SK-N-SH (cell line): ENCODE measurements around the gene CCDC68. TPM values are rescaled to one million over a fixed set of nuclear protein-coding genes. Genes with fewer than 3 reads are reported as not detected.

Experiments used
- CTCF ChIA-PET: fragments of 300-600, 350-600 bp; formaldehyde crosslinking; extraction: SDS; loops from one replicate; lab custom pipeline; 2021; lab: Yijun Ruan, JAX
- POLR2A ChIA-PET: fragments of 350-600 bp; sonication (Branson Sonifier 250); formaldehyde crosslinking; extraction: SDS; loops from one replicate; lab custom pipeline; 2020; ENCODE audit warnings: antibody characterized with exemption, inconsistent platforms; lab: Yijun Ruan, JAX
- DNase-seq: peaks from one replicate; pipeline ENCODE4 v3.0.0; 2012
- H2AFZ ChIP-seq: fragments of 200-600 bp; sonication (generic); 2 replicates; pipeline ENCODE4 v1.8.1; 2016; ENCODE audit warnings: antibody characterized with exemption, mild to moderate bottlenecking, low read depth
- H3F3A ChIP-seq: fragments of 200-600 bp; sonication (generic); replicated peaks from 2 replicates; pipeline ENCODE3; 2016; ENCODE audit warnings: antibody characterized with exemption, mild to moderate bottlenecking; ENCODE audit not compliant: insufficient read depth
- H3K27ac ChIP-seq, 2 experiments: fragments of 200-500 bp in 1 of 2; fragments of 200-600 bp in 1 of 2; sonication (Bioruptor generic) in 1 of 2; sonication (generic), shearing (Covaris generic) in 1 of 2; 2 replicates each; pipeline versions ENCODE4 v1.5.1 to v1.6.1; 2014 to 2016; ENCODE audit warnings: low read depth in 2 of 2, inconsistent platforms in 1 of 2, low read length in 1 of 2, mild to moderate bottlenecking in 1 of 2, mixed read lengths in 1 of 2
- H3K27me3 ChIP-seq: fragments of 200-600 bp; sonication (generic), shearing (Covaris generic); 2 replicates; pipeline ENCODE4 v1.6.1; 2016; ENCODE audit warnings: mixed run types; ENCODE audit not compliant: insufficient read depth
- H3K36me3 ChIP-seq, 2 experiments: fragments of 200-500 bp in 1 of 2; fragments of 200-600 bp in 1 of 2; sonication (Bioruptor generic) in 1 of 2; sonication (generic) in 1 of 2; replicated peaks in 1 of 2; 2 replicates each; pipeline versions ENCODE3 to v1.5.1; 2014 to 2016; ENCODE audit warnings: low read length in 1 of 2, mild to moderate bottlenecking in 1 of 2; ENCODE audit not compliant: insufficient read depth in 2 of 2, control insufficient read depth in 1 of 2
- H3K4me1 ChIP-seq, 2 experiments: fragments of 200-500 bp in 1 of 2; fragments of 200-600 bp in 1 of 2; sonication (Bioruptor generic) in 1 of 2; sonication (generic), shearing (Covaris generic) in 1 of 2; 2 replicates each; pipeline versions ENCODE4 v1.5.1 to v1.6.1; 2014 to 2016; ENCODE audit warnings: low read depth in 1 of 2, low read length in 1 of 2, mixed run types in 1 of 2; ENCODE audit not compliant: insufficient read depth in 2 of 2, control insufficient read depth in 1 of 2
- H3K4me2 ChIP-seq: fragments of 200-600 bp; sonication (generic), shearing (Covaris generic); 2 replicates; pipeline ENCODE4 v1.6.1; 2017; ENCODE audit warnings: mixed run types
- H3K4me3 ChIP-seq, 2 experiments: fragments of 200-500 bp in 1 of 2; fragments of 200-600 bp in 1 of 2; sonication (Bioruptor generic) in 1 of 2; sonication (generic), shearing (Covaris generic) in 1 of 2; 2 replicates each; pipeline versions ENCODE4 v1.5.1 to v1.8.1; 2014 to 2016; ENCODE audit warnings: low read depth in 2 of 2, inconsistent platforms in 1 of 2, low read length in 1 of 2, mild to moderate bottlenecking in 1 of 2, mixed read lengths in 1 of 2, moderate library complexity in 1 of 2
- H3K79me2 ChIP-seq: fragments of 200-600 bp; sonication (generic); 2 replicates; pipeline ENCODE4 v1.8.1; 2017; ENCODE audit warnings: mild to moderate bottlenecking; ENCODE audit not compliant: insufficient read depth
- H3K9ac ChIP-seq: fragments of 200-600 bp; sonication (generic); 2 replicates; pipeline ENCODE4 v1.6.1; 2017; ENCODE audit warnings: mixed run types
- H3K9me2 ChIP-seq: fragments of 200-600 bp; sonication (generic); 2 replicates; pipeline ENCODE4 v1.6.1; 2017; ENCODE audit warnings: mixed run types
- H3K9me3 ChIP-seq: fragments of 200-600 bp; sonication (generic); 2 replicates; pipeline ENCODE4 v1.6.1; 2017; ENCODE audit warnings: mixed run types, mild to moderate bottlenecking, moderate library complexity
- H4K20me1 ChIP-seq: fragments of 200-600 bp; sonication (generic); 2 replicates; pipeline ENCODE4 v1.6.1; 2017; ENCODE audit warnings: mild to moderate bottlenecking, mixed run types; ENCODE audit not compliant: insufficient read depth
- CHD2 ChIP-seq: fragments of 150-350 bp; IDR thresholded peaks from 2 replicates; pipeline ENCODE4 v1.6.1; 2018; ENCODE audit warnings: low read length; ENCODE audit not compliant: partially characterized antibody
- FOSL2 ChIP-seq: IDR thresholded peaks from 2 replicates; pipeline ENCODE4 v1.4.0; 2012; ENCODE audit warnings: low read depth, mild to moderate bottlenecking, moderate library complexity, borderline replicate concordance
- MEF2A ChIP-seq: IDR thresholded peaks from 2 replicates; pipeline ENCODE4 v1.4.0; 2012; ENCODE audit warnings: low read depth, borderline replicate concordance
- NFIC ChIP-seq: IDR thresholded peaks from 2 replicates; pipeline ENCODE4 v1.4.0; 2012; ENCODE audit warnings: borderline replicate concordance
- NRF1 ChIP-seq: IDR thresholded peaks from 2 replicates; pipeline ENCODE4 v1.6.1; 2012; ENCODE audit warnings: low read depth, mild to moderate bottlenecking, low read length
- RAD21 ChIP-seq: IDR thresholded peaks from 2 replicates; pipeline ENCODE4 v1.6.1; 2012; ENCODE audit warnings: mild to moderate bottlenecking, low read length
- RXRA ChIP-seq: IDR thresholded peaks from 2 replicates; pipeline ENCODE4 v1.4.0; 2012; ENCODE audit warnings: low read depth, mild to moderate bottlenecking, borderline replicate concordance
- TEAD4 ChIP-seq: IDR thresholded peaks from 2 replicates; pipeline ENCODE4 v1.4.0; 2012; ENCODE audit warnings: mild to moderate bottlenecking, borderline replicate concordance; ENCODE audit not compliant: insufficient read depth
- YY1 ChIP-seq: IDR thresholded peaks from 2 replicates; pipeline ENCODE4 v1.4.0; 2012; ENCODE audit warnings: low read depth, mild to moderate bottlenecking
- WGBS: methylation state at CpG from one replicate; pipeline ENCODE4 v1.1.6; 2017; ENCODE audit warnings: low lambda C conversion rate; 5-methylcytosine and 5-hydroxymethylcytosine counted together
- polyA plus RNA-seq, 3 experiments: library from polyadenylated mRNA; depleted of rRNA; stranded (reverse); fragments of >200 nt; gene quantifications; 2 replicates each; pipeline ENCODE4 v1.2.3, GENCODE V29; 2012
- TF ChIP-seq, protein P1 (sequence below): IDR thresholded peaks from 2 replicates; pipeline ENCODE4 v1.6.1; 2012; ENCODE audit warnings: mild to moderate bottlenecking, low read depth, low read length, moderate library complexity
- TF ChIP-seq, protein P2 (sequence below): fragments of 200-600 bp; sonication (generic); IDR thresholded peaks from 2 replicates; pipeline ENCODE4 v1.6.1; 2017; ENCODE audit warnings: antibody characterized with exemption, mild to moderate bottlenecking, moderate library complexity

CCDC68 gene
- polyA plus RNA-seq, 1 of the 3 experiments (the other 2 are of a cell fraction): not detected

DNA sequence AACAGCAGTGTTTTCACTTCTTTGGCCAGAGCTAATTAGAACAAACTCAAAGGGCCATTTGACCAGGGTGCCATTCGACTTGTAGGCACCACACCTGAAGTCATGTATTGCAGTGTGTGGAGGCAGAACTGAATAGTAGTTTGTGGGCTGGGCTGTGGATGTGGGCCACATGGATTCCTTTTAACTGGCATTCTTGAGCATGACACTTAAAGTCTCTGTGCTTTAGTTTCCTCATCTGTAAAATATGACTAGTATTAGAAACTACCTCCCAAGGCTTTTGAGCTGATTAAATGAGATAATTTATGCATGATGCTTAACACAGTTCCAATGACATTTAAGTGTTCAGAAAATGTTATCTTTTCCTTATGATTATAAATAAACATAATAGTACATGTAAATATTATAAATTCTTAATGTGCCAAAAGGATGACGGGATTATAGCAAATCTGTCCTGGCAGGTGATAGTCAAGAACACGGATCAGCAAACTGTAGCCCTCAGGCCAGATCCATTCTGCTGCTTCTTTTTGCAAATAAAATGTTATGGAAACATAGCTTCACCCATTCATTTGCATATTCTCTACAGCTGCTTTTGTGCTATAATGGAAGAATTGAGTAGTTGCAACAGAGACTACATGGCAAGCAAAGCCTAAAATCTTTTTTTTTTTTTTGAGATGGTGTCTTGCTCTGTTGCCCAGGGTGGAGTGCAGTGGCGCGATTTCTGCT, 36.3 kb upstream of the CCDC68 start:
- POLR2A ChIA-PET: no interaction called here
- Histone ChIP-seq H3K27me3 (no peaks in the 10 kb centered on the region), H3K36me3 (no peaks in the 10 kb centered on the region), H3K79me2 (no peaks in the 10 kb centered on the region), H2AFZ (no peak overlapping the region), H3K4me3 (no peak overlapping the region), H3K9ac (no peak overlapping the region)
- TF ChIP-seq TEAD4 (no peak), RAD21 (no peak)
- TF ChIP-seq, all 33 proteins: peak for 0
- H3K4me1 ChIP-seq: no peaks in the 10 kb centered on the region
- no peak overlapping the region for H3K4me2 ChIP-seq
- H3K27ac ChIP-seq: no peak overlapping the region
- H3F3A ChIP-seq: no peaks in the 10 kb centered on the region
- no peak for DNase-seq
- 84% methylated on average over 5 of the region's 5 CpGs for WGBS
- no peaks in the 10 kb centered on the region for H4K20me1 ChIP-seq
- 0 out of 2 replicates have a peak, but pooled peaks cover 3% of the 10 kb centered on the region for H3K9me2 ChIP-seq
- CTCF ChIA-PET: interaction anchor here (0.6 kb wide), 1 partner anchor 13 kb away, joined by 3 read pairs; no protein-coding TSS in a partner anchor
- no peaks in the 10 kb centered on the region for H3K9me3 ChIP-seq

DNA sequence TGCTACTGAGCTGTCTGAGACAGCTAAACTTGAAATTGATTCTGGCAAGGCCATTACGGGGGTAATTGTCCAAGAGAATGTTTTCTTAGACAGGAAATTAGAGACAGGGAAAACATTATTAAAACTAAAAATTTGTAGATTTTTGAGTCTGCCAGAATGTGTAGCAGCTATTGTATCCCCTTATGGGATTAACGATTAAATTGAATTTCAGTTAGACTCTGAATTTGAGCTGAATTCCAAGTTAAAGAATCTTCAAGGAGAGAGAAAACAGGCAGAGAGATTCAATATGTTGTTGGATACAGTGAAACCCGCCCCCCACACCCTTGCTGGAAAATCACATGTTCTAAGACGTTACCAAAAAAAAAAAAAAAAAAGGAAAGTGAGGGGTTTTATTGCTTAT, 32.7 kb upstream of the CCDC68 start:
- ChIA-PET POLR2A (no interaction called here), CTCF (interaction anchor here (1.0 to 2.5 kb wide), 3 partner anchors 9 to 320 kb away, joined by 3 to 16 read pairs (median 4); no protein-coding TSS in a partner anchor)
- H3K4me3 ChIP-seq: no peak overlapping the region
- WGBS: 75% methylated on average over 4 of the region's 4 CpGs
- H3K79me2 ChIP-seq: no peaks in the 10 kb centered on the region
- no peaks in the 10 kb centered on the region for H3K4me1 ChIP-seq
- no peak overlapping the region for H3K27ac ChIP-seq
- no peak for TF ChIP-seq YY1
- no peak for TF ChIP-seq RXRA
- no peak for TF ChIP-seq MEF2A
- no peak for TF ChIP-seq NFIC
- TF ChIP-seq, protein P1, sequence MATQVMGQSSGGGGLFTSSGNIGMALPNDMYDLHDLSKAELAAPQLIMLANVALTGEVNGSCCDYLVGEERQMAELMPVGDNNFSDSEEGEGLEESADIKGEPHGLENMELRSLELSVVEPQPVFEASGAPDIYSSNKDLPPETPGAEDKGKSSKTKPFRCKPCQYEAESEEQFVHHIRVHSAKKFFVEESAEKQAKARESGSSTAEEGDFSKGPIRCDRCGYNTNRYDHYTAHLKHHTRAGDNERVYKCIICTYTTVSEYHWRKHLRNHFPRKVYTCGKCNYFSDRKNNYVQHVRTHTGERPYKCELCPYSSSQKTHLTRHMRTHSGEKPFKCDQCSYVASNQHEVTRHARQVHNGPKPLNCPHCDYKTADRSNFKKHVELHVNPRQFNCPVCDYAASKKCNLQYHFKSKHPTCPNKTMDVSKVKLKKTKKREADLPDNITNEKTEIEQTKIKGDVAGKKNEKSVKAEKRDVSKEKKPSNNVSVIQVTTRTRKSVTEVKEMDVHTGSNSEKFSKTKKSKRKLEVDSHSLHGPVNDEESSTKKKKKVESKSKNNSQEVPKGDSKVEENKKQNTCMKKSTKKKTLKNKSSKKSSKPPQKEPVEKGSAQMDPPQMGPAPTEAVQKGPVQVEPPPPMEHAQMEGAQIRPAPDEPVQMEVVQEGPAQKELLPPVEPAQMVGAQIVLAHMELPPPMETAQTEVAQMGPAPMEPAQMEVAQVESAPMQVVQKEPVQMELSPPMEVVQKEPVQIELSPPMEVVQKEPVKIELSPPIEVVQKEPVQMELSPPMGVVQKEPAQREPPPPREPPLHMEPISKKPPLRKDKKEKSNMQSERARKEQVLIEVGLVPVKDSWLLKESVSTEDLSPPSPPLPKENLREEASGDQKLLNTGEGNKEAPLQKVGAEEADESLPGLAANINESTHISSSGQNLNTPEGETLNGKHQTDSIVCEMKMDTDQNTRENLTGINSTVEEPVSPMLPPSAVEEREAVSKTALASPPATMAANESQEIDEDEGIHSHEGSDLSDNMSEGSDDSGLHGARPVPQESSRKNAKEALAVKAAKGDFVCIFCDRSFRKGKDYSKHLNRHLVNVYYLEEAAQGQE: no peak
- TF ChIP-seq CHD2: no peak
- no peak for TF ChIP-seq FOSL2
- TF ChIP-seq, protein P2, sequence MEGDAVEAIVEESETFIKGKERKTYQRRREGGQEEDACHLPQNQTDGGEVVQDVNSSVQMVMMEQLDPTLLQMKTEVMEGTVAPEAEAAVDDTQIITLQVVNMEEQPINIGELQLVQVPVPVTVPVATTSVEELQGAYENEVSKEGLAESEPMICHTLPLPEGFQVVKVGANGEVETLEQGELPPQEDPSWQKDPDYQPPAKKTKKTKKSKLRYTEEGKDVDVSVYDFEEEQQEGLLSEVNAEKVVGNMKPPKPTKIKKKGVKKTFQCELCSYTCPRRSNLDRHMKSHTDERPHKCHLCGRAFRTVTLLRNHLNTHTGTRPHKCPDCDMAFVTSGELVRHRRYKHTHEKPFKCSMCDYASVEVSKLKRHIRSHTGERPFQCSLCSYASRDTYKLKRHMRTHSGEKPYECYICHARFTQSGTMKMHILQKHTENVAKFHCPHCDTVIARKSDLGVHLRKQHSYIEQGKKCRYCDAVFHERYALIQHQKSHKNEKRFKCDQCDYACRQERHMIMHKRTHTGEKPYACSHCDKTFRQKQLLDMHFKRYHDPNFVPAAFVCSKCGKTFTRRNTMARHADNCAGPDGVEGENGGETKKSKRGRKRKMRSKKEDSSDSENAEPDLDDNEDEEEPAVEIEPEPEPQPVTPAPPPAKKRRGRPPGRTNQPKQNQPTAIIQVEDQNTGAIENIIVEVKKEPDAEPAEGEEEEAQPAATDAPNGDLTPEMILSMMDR: no peak
- TF ChIP-seq NRF1: no peak
- 0 out of 2 replicates have a peak, but pooled peaks cover 3% of the 10 kb centered on the region for H3K9me2 ChIP-seq
- peaks cover 4% of the 10 kb centered on the region; the same call in 1 of the 2 replicates for H3K9me3 ChIP-seq
- H4K20me1 ChIP-seq: no peaks in the 10 kb centered on the region
- no peaks in the 10 kb centered on the region for H3K36me3 ChIP-seq
- DNase-seq: no peak
- no peak overlapping the region for H3K4me2 ChIP-seq
- no peak overlapping the region for H3K9ac ChIP-seq
- no peaks in the 10 kb centered on the region for H3F3A ChIP-seq
- no peak overlapping the region for H2AFZ ChIP-seq
- no peaks in the 10 kb centered on the region for H3K27me3 ChIP-seq
